Esophagus muscularis mucosa (tissue), 4 donors: ENCODE data around the gene SLC44A2.

Source experiments
- CTCF ChIP-seq, 3 experiments: fragments of 200-600 bp in 2 of 3; fragments of 450-650 bp in 1 of 3; sonication (generic) in 2 of 3; IDR thresholded peaks; one replicate each; pipeline ENCODE4 v1.5.1; 2017 to 2019; ENCODE audit warnings: antibody characterized with exemption in 3 of 3, mild to moderate bottlenecking in 2 of 3, moderate library complexity in 1 of 3
- EP300 ChIP-seq: sonication (generic); formaldehyde crosslinking; IDR thresholded peaks from one replicate; pipeline ENCODE4 v1.6.1; 2017; ENCODE audit warnings: antibody characterized with exemption
- POLR2A ChIP-seq: fragments of 450-650 bp; IDR thresholded peaks from one replicate; pipeline ENCODE4 v1.6.1; 2017; ENCODE audit warnings: antibody characterized with exemption, moderate library complexity, mild to moderate bottlenecking, low read depth
- POLR2AphosphoS5 ChIP-seq, 2 donors: sonication (generic); formaldehyde crosslinking; IDR thresholded peaks; one replicate each; pipeline ENCODE4 v1.6.1; 2017; ENCODE audit warnings: antibody characterized with exemption in 2 of 2

- TF ChIP-seq CTCF (IDR thresholded peaks at IDR 0.05), result no peak
- no peak for TF ChIP-seq POLR2AphosphoS5 (IDR thresholded peaks at IDR 0.05)
- no peak for TF ChIP-seq POLR2A
- no peak for TF ChIP-seq EP300
Observed at GRCh38 chr19:10683582-10683981, 58.2 kb downstream of the SLC44A2 start.
